ENCODE data around the gene SF3A1. TPM values are rescaled to one million over a fixed set of nuclear protein-coding genes. Genes with fewer than 3 reads are reported as not detected.

Gene SF3A1
- total RNA-seq, 1 donor from 2014 or later = 139 TPM

DNA sequence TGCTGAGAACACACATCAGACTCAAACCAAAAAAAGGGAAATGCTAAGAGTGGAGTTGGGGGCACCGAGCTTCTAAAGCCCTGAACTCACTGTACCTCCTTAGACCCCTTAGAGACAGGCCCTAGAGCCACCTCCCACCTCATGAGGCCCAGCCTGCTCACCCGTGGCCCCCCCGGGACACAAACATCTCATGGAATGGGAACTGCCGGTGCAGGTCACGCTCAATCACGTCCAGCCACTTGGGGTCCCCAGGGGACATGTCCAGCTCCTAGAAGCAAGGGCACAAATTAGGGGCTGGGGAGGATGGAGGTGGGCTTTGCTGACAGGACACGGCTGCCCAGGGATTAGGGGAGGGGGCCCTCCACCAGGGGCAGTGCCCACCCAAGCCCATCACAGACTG, 61.1 kb downstream of the SF3A1 start:
- H3K27ac ChIP-seq (ENCODE audit: low read depth, low read length) = no peak overlapping the region
- H3K27me3 ChIP-seq (ENCODE audit: insufficient read depth, low read length) = no peaks in the 10 kb centered on the region
- peaks cover 66% of the 10 kb centered on the region for H4K20me1 ChIP-seq (ENCODE audit: insufficient read depth, low read length)
- H3K79me2 ChIP-seq (ENCODE audit: insufficient read depth, low read length) = no peaks in the 10 kb centered on the region
- H3K4me3 Mint-ChIP-seq (ENCODE audit: unreplicated experiment) = no peak overlapping the region
- H3K27me3 Mint-ChIP-seq (ENCODE audit: low read depth, unreplicated experiment) = no peaks in the 10 kb centered on the region
- H3K4me1 Mint-ChIP-seq (ENCODE audit: low read depth, unreplicated experiment) = no peaks in the 10 kb centered on the region
- DNase-seq (ENCODE audit: low read depth) (no peak), FAIRE-seq (no peak)
- H3K4me2 ChIP-seq (ENCODE audit: low read length) = no peak overlapping the region
- no peak overlapping the region for H3K4me3 ChIP-seq (ENCODE audit: insufficient read depth, low read depth, low read length)
- peaks cover 35% of the 10 kb centered on the region for H3K36me3 Mint-ChIP-seq (ENCODE audit: low read depth, unreplicated experiment)
- H2AFZ ChIP-seq (ENCODE audit: low read depth, low read length) = no peak overlapping the region
- peaks cover 11% of the 10 kb centered on the region for H3K4me1 ChIP-seq (ENCODE audit: insufficient read depth, low read length)
- TF ChIP-seq, protein P1, sequence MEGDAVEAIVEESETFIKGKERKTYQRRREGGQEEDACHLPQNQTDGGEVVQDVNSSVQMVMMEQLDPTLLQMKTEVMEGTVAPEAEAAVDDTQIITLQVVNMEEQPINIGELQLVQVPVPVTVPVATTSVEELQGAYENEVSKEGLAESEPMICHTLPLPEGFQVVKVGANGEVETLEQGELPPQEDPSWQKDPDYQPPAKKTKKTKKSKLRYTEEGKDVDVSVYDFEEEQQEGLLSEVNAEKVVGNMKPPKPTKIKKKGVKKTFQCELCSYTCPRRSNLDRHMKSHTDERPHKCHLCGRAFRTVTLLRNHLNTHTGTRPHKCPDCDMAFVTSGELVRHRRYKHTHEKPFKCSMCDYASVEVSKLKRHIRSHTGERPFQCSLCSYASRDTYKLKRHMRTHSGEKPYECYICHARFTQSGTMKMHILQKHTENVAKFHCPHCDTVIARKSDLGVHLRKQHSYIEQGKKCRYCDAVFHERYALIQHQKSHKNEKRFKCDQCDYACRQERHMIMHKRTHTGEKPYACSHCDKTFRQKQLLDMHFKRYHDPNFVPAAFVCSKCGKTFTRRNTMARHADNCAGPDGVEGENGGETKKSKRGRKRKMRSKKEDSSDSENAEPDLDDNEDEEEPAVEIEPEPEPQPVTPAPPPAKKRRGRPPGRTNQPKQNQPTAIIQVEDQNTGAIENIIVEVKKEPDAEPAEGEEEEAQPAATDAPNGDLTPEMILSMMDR (IDR thresholded peaks at IDR 0.05; ENCODE audit: insufficient read depth, low read depth, low read length) = no peak
- no peak for TF ChIP-seq EZH2 (IDR thresholded peaks at IDR 0.05; ENCODE audit: insufficient read depth, low read length)
- H3K36me3 ChIP-seq (ENCODE audit: insufficient read depth, low read length) = peaks cover 25% of the 10 kb centered on the region
- H3K27ac Mint-ChIP-seq (ENCODE audit: unreplicated experiment) = peak overlapping the region; percentile 18
- H3K9ac ChIP-seq (ENCODE audit: low read length) = no peak overlapping the region
- no peaks in the 10 kb centered on the region for H3K9me3 Mint-ChIP-seq (ENCODE audit: unreplicated experiment)
- H3K9me3 ChIP-seq (ENCODE audit: insufficient read depth, low read depth, low read length) = no peaks in the 10 kb centered on the region

- no peak for FAIRE-seq
- Histone ChIP-seq H3K27ac (ENCODE audit: low read depth, low read length) (no peak overlapping the region), H3K4me1 (ENCODE audit: insufficient read depth, low read length) (peaks cover 18% of the 10 kb centered on the region), H2AFZ (ENCODE audit: low read depth, low read length) (no peak overlapping the region), H3K79me2 (ENCODE audit: insufficient read depth, low read length) (no peaks in the 10 kb centered on the region), H3K4me2 (ENCODE audit: low read length) (no peak overlapping the region), H3K9me3 (ENCODE audit: insufficient read depth, low read depth, low read length) (no peaks in the 10 kb centered on the region), H3K27me3 (ENCODE audit: insufficient read depth, low read length) (no peaks in the 10 kb centered on the region), H3K4me3 (ENCODE audit: insufficient read depth, low read depth, low read length) (no peak overlapping the region), H4K20me1 (ENCODE audit: insufficient read depth, low read length) (peaks cover 66% of the 10 kb centered on the region), H3K9ac (ENCODE audit: low read length) (no peak overlapping the region), H3K36me3 (ENCODE audit: insufficient read depth, low read length) (peaks cover 25% of the 10 kb centered on the region)
- H3K27ac Mint-ChIP-seq (ENCODE audit: unreplicated experiment) = no peak overlapping the region
- peaks cover 35% of the 10 kb centered on the region for H3K36me3 Mint-ChIP-seq (ENCODE audit: low read depth, unreplicated experiment)
- no peaks in the 10 kb centered on the region for H3K9me3 Mint-ChIP-seq (ENCODE audit: unreplicated experiment)
- H3K4me1 Mint-ChIP-seq (ENCODE audit: low read depth, unreplicated experiment) = no peaks in the 10 kb centered on the region
- no peak for DNase-seq (ENCODE audit: low read depth)
- no peak overlapping the region for H3K4me3 Mint-ChIP-seq (ENCODE audit: unreplicated experiment)
- no peaks in the 10 kb centered on the region for H3K27me3 Mint-ChIP-seq (ENCODE audit: low read depth, unreplicated experiment)
- TF ChIP-seq EZH2 (IDR thresholded peaks at IDR 0.05; ENCODE audit: insufficient read depth, low read length) = no peak
- TF ChIP-seq, protein P1 (IDR thresholded peaks at IDR 0.05; ENCODE audit: insufficient read depth, low read depth, low read length) = no peak
Observed at GRCh38 chr22:30294830-30295229, 61.9 kb downstream of the SF3A1 start.

DNA sequence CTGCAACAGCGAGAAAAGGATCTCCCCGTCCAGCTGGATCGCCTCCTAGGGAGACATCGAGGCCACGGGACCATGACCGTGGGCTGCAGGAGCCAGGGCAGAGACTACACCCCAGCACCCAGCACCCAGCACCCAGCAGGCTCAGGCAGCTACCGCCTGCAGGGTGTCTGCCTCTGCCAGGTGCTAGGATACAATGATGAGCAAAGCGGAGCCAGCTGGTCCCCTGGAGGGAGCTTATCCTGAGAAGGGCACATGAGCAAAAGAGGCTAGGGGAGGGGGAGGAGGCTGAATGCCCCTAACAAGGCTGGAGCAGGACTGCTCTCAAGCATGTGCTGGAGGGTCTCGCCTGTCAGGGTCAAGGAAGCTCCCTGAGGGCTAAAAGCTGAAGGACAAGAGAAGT, 62.6 kb downstream of the SF3A1 start:
- H3K9me3 ChIP-seq (ENCODE audit: insufficient read depth, low read depth, low read length) = no peaks in the 10 kb centered on the region
- Mint-ChIP-seq H3K36me3 (ENCODE audit: low read depth, unreplicated experiment) (peaks cover 34% of the 10 kb centered on the region), H3K27ac (ENCODE audit: unreplicated experiment) (no peak overlapping the region), H3K4me3 (ENCODE audit: unreplicated experiment) (peak overlapping the region; percentile 47), H3K27me3 (ENCODE audit: low read depth, unreplicated experiment) (no peaks in the 10 kb centered on the region), H3K9me3 (ENCODE audit: unreplicated experiment) (no peaks in the 10 kb centered on the region), H3K4me1 (ENCODE audit: low read depth, unreplicated experiment) (no peaks in the 10 kb centered on the region)
- no peak overlapping the region for H3K4me2 ChIP-seq (ENCODE audit: low read length)
- peaks cover 58% of the 10 kb centered on the region for H4K20me1 ChIP-seq (ENCODE audit: insufficient read depth, low read length)
- DNase-seq (ENCODE audit: low read depth) (no peak), FAIRE-seq (no peak)
- peaks cover 24% of the 10 kb centered on the region for H3K36me3 ChIP-seq (ENCODE audit: insufficient read depth, low read length)
- no peak overlapping the region for H2AFZ ChIP-seq (ENCODE audit: low read depth, low read length)
- H3K79me2 ChIP-seq (ENCODE audit: insufficient read depth, low read length) = no peaks in the 10 kb centered on the region
- H3K27me3 ChIP-seq (ENCODE audit: insufficient read depth, low read length) = no peaks in the 10 kb centered on the region
- peaks cover 19% of the 10 kb centered on the region for H3K4me1 ChIP-seq (ENCODE audit: insufficient read depth, low read length)
- no peak overlapping the region for H3K27ac ChIP-seq (ENCODE audit: low read depth, low read length)
- no peak for TF ChIP-seq EZH2 (IDR thresholded peaks at IDR 0.05; ENCODE audit: insufficient read depth, low read length)
- no peak overlapping the region for H3K9ac ChIP-seq (ENCODE audit: low read length)
- H3K4me3 ChIP-seq (ENCODE audit: insufficient read depth, low read depth, low read length) = no peak overlapping the region

Measured in astrocyte (in vitro differentiated cells and primary cell).